GM12878 (cell line): ENCODE results near the gene TRMT10C. TPM values are rescaled to one million over a fixed set of nuclear protein-coding genes. Genes with fewer than 3 reads are reported as not detected.

Source experiments
- CBFB ChIP-seq: IDR thresholded peaks from 2 replicates; pipeline ENCODE4 v1.6.1; 2016; ENCODE audit warnings: antibody characterized with exemption, low read depth
- SREBF1 ChIP-seq: IDR thresholded peaks from 2 replicates; pipeline ENCODE4 v1.6.1; 2012; ENCODE audit warnings: mild to moderate bottlenecking, low read length
- polyA plus RNA-seq, 11 experiments: library from polyadenylated mRNA; depleted of rRNA in 4 of 11; unstranded in 6 of 11; stranded (reverse) in 5 of 11; fragments of >200 nt; fragmentation: Nextera tagmentation in 4 of 11; fragmentation: Illumina TruSeq in 1 of 11; extraction: Ambion mirVana in 4 of 11; extraction: Trizol in 1 of 11; gene quantifications; 1 replicate in 1 of 11; 2 replicates in 10 of 11; pipeline versions ENCODE4 v1.2.1 to v1.2.3, GENCODE V29; 2011 to 2016; ENCODE audit warnings: inconsistent platforms in 2 of 11, missing spikeins in 2 of 11, low read depth in 1 of 11
- total RNA-seq, 4 experiments: library from RNA; depleted of rRNA in 3 of 4; stranded (reverse); fragments of >200 nt in 3 of 4; fragmentation: Illumina TruSeq in 1 of 4; extraction: Trizol in 1 of 4; gene quantifications; 2 replicates each; pipeline versions ENCODE4 v1.2.1 to v1.2.3, GENCODE V29; 2013 to 2021
- TF ChIP-seq, protein P1 (sequence below): fragments of 450-650 bp; IDR thresholded peaks from 2 replicates; pipeline ENCODE4 v1.6.1; 2017; ENCODE audit warnings: mild to moderate bottlenecking, moderate library complexity
- TF ChIP-seq, protein P2 (sequence below): fragments of 450-650 bp; formaldehyde crosslinking; IDR thresholded peaks from 2 replicates; pipeline ENCODE4 v1.4.0; 2020; ENCODE audit warnings: mild to moderate bottlenecking, moderate library complexity

TRMT10C gene
- total and polyA plus RNA-seq, 10 of the 15 experiments (the other 5 are each of a cell fraction or from before 2014, with no cell fraction given), result 33.0 to 82.1 (median 47.1) TPM

DNA sequence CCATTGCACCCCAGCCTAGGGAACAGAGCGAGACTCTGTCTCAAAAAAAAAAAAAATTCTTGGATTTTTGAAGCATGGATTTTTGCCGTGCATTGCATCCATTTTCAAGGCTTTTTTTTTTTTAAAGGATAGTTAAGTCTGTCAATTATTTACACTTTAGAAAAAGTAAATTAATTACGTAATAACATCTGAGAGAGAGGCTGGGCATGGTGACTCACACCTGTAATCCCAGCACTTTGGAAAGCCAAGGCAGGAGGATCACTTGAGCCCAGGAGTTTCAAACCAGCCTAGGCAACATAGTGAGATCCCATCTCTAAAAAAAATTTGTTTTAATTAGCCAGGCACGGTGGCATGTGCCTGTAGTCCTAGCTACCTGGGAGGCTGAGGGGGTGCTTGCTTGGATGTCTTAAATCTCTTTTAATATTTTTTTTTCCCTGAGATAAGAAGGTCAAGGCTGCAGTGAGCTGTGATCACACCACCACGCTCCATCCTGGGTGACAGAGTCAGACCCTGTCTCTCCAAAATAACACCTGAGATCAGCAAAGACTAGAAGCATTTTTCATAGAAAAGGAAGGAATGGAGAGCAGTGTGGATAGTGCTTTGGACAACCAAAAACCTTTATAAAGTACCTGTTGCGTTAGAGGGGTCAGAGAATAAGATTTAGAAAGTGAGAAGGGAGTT, 41.8 kb upstream of the TRMT10C start (continued):
- TF ChIP-seq, protein P1, sequence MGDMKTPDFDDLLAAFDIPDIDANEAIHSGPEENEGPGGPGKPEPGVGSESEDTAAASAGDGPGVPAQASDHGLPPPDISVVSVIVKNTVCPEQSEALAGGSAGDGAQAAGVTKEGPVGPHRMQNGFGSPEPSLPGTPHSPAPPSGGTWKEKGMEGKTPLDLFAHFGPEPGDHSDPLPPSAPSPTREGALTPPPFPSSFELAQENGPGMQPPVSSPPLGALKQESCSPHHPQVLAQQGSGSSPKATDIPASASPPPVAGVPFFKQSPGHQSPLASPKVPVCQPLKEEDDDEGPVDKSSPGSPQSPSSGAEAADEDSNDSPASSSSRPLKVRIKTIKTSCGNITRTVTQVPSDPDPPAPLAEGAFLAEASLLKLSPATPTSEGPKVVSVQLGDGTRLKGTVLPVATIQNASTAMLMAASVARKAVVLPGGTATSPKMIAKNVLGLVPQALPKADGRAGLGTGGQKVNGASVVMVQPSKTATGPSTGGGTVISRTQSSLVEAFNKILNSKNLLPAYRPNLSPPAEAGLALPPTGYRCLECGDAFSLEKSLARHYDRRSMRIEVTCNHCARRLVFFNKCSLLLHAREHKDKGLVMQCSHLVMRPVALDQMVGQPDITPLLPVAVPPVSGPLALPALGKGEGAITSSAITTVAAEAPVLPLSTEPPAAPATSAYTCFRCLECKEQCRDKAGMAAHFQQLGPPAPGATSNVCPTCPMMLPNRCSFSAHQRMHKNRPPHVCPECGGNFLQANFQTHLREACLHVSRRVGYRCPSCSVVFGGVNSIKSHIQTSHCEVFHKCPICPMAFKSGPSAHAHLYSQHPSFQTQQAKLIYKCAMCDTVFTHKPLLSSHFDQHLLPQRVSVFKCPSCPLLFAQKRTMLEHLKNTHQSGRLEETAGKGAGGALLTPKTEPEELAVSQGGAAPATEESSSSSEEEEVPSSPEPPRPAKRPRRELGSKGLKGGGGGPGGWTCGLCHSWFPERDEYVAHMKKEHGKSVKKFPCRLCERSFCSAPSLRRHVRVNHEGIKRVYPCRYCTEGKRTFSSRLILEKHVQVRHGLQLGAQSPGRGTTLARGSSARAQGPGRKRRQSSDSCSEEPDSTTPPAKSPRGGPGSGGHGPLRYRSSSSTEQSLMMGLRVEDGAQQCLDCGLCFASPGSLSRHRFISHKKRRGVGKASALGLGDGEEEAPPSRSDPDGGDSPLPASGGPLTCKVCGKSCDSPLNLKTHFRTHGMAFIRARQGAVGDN, result no peak
- TF ChIP-seq CBFB (no peak), SREBF1 (no peak)
- TF ChIP-seq, protein P2, sequence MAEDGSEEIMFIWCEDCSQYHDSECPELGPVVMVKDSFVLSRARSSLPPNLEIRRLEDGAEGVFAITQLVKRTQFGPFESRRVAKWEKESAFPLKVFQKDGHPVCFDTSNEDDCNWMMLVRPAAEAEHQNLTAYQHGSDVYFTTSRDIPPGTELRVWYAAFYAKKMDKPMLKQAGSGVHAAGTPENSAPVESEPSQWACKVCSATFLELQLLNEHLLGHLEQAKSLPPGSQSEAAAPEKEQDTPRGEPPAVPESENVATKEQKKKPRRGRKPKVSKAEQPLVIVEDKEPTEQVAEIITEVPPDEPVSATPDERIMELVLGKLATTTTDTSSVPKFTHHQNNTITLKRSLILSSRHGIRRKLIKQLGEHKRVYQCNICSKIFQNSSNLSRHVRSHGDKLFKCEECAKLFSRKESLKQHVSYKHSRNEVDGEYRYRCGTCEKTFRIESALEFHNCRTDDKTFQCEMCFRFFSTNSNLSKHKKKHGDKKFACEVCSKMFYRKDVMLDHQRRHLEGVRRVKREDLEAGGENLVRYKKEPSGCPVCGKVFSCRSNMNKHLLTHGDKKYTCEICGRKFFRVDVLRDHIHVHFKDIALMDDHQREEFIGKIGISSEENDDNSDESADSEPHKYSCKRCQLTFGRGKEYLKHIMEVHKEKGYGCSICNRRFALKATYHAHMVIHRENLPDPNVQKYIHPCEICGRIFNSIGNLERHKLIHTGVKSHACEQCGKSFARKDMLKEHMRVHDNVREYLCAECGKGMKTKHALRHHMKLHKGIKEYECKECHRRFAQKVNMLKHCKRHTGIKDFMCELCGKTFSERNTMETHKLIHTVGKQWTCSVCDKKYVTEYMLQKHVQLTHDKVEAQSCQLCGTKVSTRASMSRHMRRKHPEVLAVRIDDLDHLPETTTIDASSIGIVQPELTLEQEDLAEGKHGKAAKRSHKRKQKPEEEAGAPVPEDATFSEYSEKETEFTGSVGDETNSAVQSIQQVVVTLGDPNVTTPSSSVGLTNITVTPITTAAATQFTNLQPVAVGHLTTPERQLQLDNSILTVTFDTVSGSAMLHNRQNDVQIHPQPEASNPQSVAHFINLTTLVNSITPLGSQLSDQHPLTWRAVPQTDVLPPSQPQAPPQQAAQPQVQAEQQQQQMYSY (CRISPR knock-in tag), result no peak
